Vagina (tissue), 2 donors: ENCODE measurements around the gene CALU.

Experiments used
- POLR2AphosphoS5 ChIP-seq, 2 donors: sonication (generic); formaldehyde crosslinking; IDR thresholded peaks; one replicate each; pipeline ENCODE4 v1.9.0; 2017; ENCODE audit warnings: antibody characterized with exemption in 2 of 2, mild to moderate bottlenecking in 2 of 2, low read depth in 1 of 2; ENCODE audit not compliant: insufficient read depth in 1 of 2
- TF ChIP-seq, protein P1 (sequence below), 3 experiments: fragments of 450-650 bp in 2 of 3; fragments of 200-600 bp in 1 of 3; sonication (generic) in 1 of 3; IDR thresholded peaks; one replicate each; pipeline ENCODE4 v1.5.1; 2017 to 2019; ENCODE audit warnings: antibody characterized with exemption in 3 of 3, mild to moderate bottlenecking in 2 of 3, moderate library complexity in 2 of 3

DNA sequence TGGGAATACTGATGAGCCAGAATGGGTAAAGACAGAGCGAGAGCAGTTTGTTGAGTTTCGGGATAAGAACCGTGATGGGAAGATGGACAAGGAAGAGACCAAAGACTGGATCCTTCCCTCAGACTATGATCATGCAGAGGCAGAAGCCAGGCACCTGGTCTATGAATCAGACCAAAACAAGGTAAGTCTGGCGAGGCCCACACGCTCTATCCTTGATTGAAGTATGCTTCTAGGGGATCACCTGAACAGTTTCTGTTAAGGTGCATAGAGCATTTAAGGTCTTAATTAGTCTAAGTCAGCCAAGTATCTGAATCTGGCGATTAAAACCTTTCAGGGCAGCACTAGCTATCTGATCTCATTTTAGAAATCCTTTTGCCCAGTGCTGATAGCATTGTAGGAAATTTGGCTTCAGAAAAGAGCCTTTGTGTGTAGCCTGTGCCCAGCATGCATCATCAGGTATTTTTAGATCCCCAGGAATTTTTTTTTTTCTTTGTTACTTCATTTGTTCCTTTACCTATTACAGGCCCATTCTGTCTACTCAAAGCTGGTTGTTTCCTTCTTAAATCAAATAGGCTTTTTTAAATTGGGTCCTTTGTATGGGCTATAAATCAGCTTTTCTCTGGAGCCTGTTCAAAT, 28.4 kb downstream of the CALU start:
- no peak for TF ChIP-seq POLR2AphosphoS5 (IDR thresholded peaks at IDR 0.05; ENCODE audit: insufficient read depth in 1 of 2, low read depth in 1 of 2)
- TF ChIP-seq, protein P1, sequence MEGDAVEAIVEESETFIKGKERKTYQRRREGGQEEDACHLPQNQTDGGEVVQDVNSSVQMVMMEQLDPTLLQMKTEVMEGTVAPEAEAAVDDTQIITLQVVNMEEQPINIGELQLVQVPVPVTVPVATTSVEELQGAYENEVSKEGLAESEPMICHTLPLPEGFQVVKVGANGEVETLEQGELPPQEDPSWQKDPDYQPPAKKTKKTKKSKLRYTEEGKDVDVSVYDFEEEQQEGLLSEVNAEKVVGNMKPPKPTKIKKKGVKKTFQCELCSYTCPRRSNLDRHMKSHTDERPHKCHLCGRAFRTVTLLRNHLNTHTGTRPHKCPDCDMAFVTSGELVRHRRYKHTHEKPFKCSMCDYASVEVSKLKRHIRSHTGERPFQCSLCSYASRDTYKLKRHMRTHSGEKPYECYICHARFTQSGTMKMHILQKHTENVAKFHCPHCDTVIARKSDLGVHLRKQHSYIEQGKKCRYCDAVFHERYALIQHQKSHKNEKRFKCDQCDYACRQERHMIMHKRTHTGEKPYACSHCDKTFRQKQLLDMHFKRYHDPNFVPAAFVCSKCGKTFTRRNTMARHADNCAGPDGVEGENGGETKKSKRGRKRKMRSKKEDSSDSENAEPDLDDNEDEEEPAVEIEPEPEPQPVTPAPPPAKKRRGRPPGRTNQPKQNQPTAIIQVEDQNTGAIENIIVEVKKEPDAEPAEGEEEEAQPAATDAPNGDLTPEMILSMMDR (IDR thresholded peaks at IDR 0.05): no peak
